K562 (cell line): Measurements from ENCODE around the gene SKAP1. TPM values are rescaled to one million over a fixed set of nuclear protein-coding genes. Genes with fewer than 3 reads are reported as not detected.

Experiments
- ATAC-seq: fragments of 200-7000 bp; cut with Tn5 transposase; 3 replicates; pipeline ENCODE4 v1.9.1; 2020; ENCODE audit warnings: moderate library complexity
- BruUV-seq: library from RNA; stranded (reverse); fragments of 400-500 nt; replicated peaks from 2 replicates; lab custom pipeline; 2021; lab: Mats Ljungman, UMichigan
- CTCF ChIA-PET: fragments of 300-600 bp; formaldehyde crosslinking; extraction: SDS; loops from one replicate; lab custom pipeline; 2021; ENCODE audit warnings: low intra/inter-chr PET ratio; lab: Yijun Ruan, JAX
- POLR2A ChIA-PET: fragments of 300-600, 350-650 bp; sonication (Branson Sonifier 250); formaldehyde crosslinking; extraction: SDS; loops from one replicate; lab custom pipeline; 2021; ENCODE audit warnings: antibody characterized with exemption, inconsistent platforms; lab: Yijun Ruan, JAX
- DNase-seq, 4 experiments: peaks; one replicate each; pipeline versions ENCODE4 v3.0.0 to v3.0.0-alpha.2; 2011 to 2018; ENCODE audit warnings: low spot score in 3 of 4, mixed read lengths in 3 of 4; ENCODE audit errors: extremely low read depth in 1 of 4
- FAIRE-seq: peaks from 2 replicates; lab custom pipeline; 2011; peaks lifted over from hg19 to GRCh38; lab: Jason Lieb, UNC
- H2AFZ ChIP-seq: 2 replicates; pipeline ENCODE4 v1.6.0; 2011; ENCODE audit warnings: low read depth, low read length, control low read depth, inconsistent platforms
- H3K27ac ChIP-seq: fragments of 200-600 bp; 3 replicates; pipeline ENCODE4 v1.8.0; 2011; ENCODE audit warnings: low read depth, mild to moderate bottlenecking, control low read depth, inconsistent platforms, low read length, moderate library complexity, mixed read lengths; ENCODE audit errors: extremely low read depth
- H3K27me3 ChIP-seq, 2 experiments: fragments of 300-600 bp in 1 of 2; 2 replicates in 1 of 2; 3 replicates in 1 of 2; pipeline versions ENCODE4 v1.6.0 to v1.8.0; 2011; ENCODE audit warnings: inconsistent platforms in 2 of 2, low read length in 2 of 2, mild to moderate bottlenecking in 1 of 2, mixed read lengths in 1 of 2, moderate library complexity in 1 of 2; ENCODE audit not compliant: control insufficient read depth in 2 of 2, insufficient read depth in 2 of 2
- H3K36me3 ChIP-seq: fragments of 300-600 bp; 3 replicates; pipeline ENCODE4 v1.8.0; 2011; ENCODE audit warnings: mild to moderate bottlenecking, low read length, inconsistent platforms; ENCODE audit not compliant: control insufficient read depth, insufficient read depth
- H3K4me1 ChIP-seq, 2 experiments: fragments of 200-600 bp in 1 of 2; replicated peaks in 1 of 2; 2 replicates in 1 of 2; 3 replicates in 1 of 2; pipeline versions ENCODE4 v1.5.1 to v1.8.0; 2011; ENCODE audit warnings: inconsistent platforms in 2 of 2, low read length in 2 of 2, mild to moderate bottlenecking in 1 of 2, mixed read lengths in 1 of 2, moderate library complexity in 1 of 2; ENCODE audit not compliant: control insufficient read depth in 2 of 2, insufficient read depth in 2 of 2
- H3K4me2 ChIP-seq: 2 replicates; pipeline ENCODE4 v1.6.1; 2011; ENCODE audit warnings: low read length, control low read depth, inconsistent platforms, mixed read lengths; ENCODE audit not compliant: insufficient read depth
- H3K4me3 ChIP-seq: fragments of 200-600 bp; sonication (generic), shearing (Covaris generic); 2 replicates; pipeline ENCODE4 v1.5.1; 2016; ENCODE audit warnings: control low read depth, inconsistent platforms
- H3K79me2 ChIP-seq: fragments of 200-600 bp; 3 replicates; pipeline ENCODE4 v1.8.0; 2011; ENCODE audit warnings: low read length, inconsistent platforms; ENCODE audit not compliant: control insufficient read depth, insufficient read depth
- H3K9ac ChIP-seq, 2 experiments: 2 replicates each; pipeline versions ENCODE4 v1.6.0 to v1.6.1; 2011; ENCODE audit warnings: low read depth in 2 of 2, low read length in 2 of 2, control low read depth in 1 of 2, inconsistent platforms in 1 of 2, mild to moderate bottlenecking in 1 of 2, mixed read lengths in 1 of 2; ENCODE audit not compliant: insufficient read depth in 1 of 2
- H3K9me1 ChIP-seq: one replicate; pipeline ENCODE4 v1.6.0; 2011; ENCODE audit warnings: inconsistent platforms, mild to moderate bottlenecking, low read length, moderate library complexity; ENCODE audit not compliant: control insufficient read depth, insufficient read depth
- H3K9me3 ChIP-seq: replicated peaks from 2 replicates; pipeline ENCODE4 v1.5.1; 2011; ENCODE audit warnings: low read depth, low read length, inconsistent platforms; ENCODE audit not compliant: control insufficient read depth, insufficient read depth
- H4K20me1 ChIP-seq: replicated peaks from 2 replicates; pipeline ENCODE4 v1.6.1; 2011; ENCODE audit warnings: low read length, inconsistent platforms, mixed read lengths; ENCODE audit not compliant: control insufficient read depth, insufficient read depth
- ARID1B ChIP-seq: fragments of 450-650 bp; IDR thresholded peaks from 2 replicates; pipeline ENCODE4 v1.6.1; 2016; ENCODE audit warnings: antibody characterized with exemption, mild to moderate bottlenecking, inconsistent platforms
- FOS ChIP-seq: IDR thresholded peaks from 3 replicates; pipeline ENCODE4 v1.6.1; 2011; ENCODE audit not compliant: insufficient read length; ENCODE audit errors: extremely low read depth
- MIER1 ChIP-seq: fragments of 450-650 bp; IDR thresholded peaks from 2 replicates; pipeline ENCODE4 v1.6.1; 2016; ENCODE audit warnings: antibody characterized with exemption, mild to moderate bottlenecking, low read depth
- NR3C1 ChIP-seq: sonication (generic); formaldehyde crosslinking; IDR thresholded peaks from 2 replicates; pipeline ENCODE4 v1.8.1; 2022; ENCODE audit warnings: missing genetic modification reagents
- POLR2AphosphoS5 ChIP-seq: IDR thresholded peaks from 2 replicates; pipeline ENCODE4 v1.6.1; 2011; ENCODE audit warnings: mild to moderate bottlenecking, low read depth, low read length, moderate library complexity; ENCODE audit not compliant: control insufficient read depth, insufficient read depth
- PRMT5 ChIP-seq: sonication (generic); formaldehyde crosslinking; IDR thresholded peaks from 2 replicates; pipeline ENCODE4 v1.5.0; 2020; ENCODE audit warnings: missing genetic modification reagents
- ZNF316 ChIP-seq: fragments of 450-650 bp; IDR thresholded peaks from 2 replicates; pipeline ENCODE4 v1.6.1; 2016
- ZNF507 ChIP-seq: conservative IDR thresholded peaks from 2 replicates; pipeline ENCODE4 v1.6.1; 2017; ENCODE audit warnings: missing genetic modification characterization, missing compliant biosample characterization
- WGBS: fragments of 100-300 bp; shearing (Covaris generic); methylation state at CpG from one replicate; pipeline ENCODE4 v1.1.6; 2016; ENCODE audit warnings: low coverage, mixed read lengths; ENCODE audit not compliant: insufficient coverage; ENCODE audit errors: missing lambda C conversion rate; 5-methylcytosine and 5-hydroxymethylcytosine counted together
- in situ Hi-C: fragments of 300-500 bp; cut with MboI; formaldehyde crosslinking; loops from 4 replicates; pipeline ENCODE4 v1.15.0; 2018; ENCODE audit warnings: inconsistent platforms, mixed read lengths
- intact Hi-C: fragments of 100-400 bp; cut with micrococcal nuclease; formaldehyde crosslinking; loops from 2 replicates; pipeline ENCODE4 v1.14.2; 2022
- polyA plus RNA-seq, 8 experiments: library from polyadenylated mRNA; depleted of rRNA in 4 of 8; stranded (reverse) in 5 of 8; unstranded in 3 of 8; fragments of >200 nt; fragmentation: Nextera tagmentation in 2 of 8; fragmentation: Illumina TruSeq in 1 of 8; extraction: Ambion mirVana in 2 of 8; extraction: Trizol in 1 of 8; gene quantifications; 2 replicates each; pipeline versions ENCODE4 v1.2.1 to v1.2.3, GENCODE V29; 2011 to 2014; ENCODE audit warnings: inconsistent platforms in 1 of 8, missing spikeins in 1 of 8
- total RNA-seq, 7 experiments: library from RNA; depleted of rRNA in 6 of 7; stranded (reverse); fragments of >200 nt in 6 of 7; fragmentation: Illumina TruSeq in 2 of 7; extraction: Trizol in 2 of 7; gene quantifications; 2 replicates each; pipeline versions ENCODE4 v1.2.1 to v1.2.3, GENCODE V29; 2011 to 2021; ENCODE audit warnings: low replicate concordance in 1 of 7
- TF ChIP-seq, protein P1 (sequence below): fragments of 250-450 bp; sonication (Bioruptor Pico); IDR thresholded peaks from 2 replicates; pipeline ENCODE4 v1.5.1; 2021; ENCODE audit warnings: mild to moderate bottlenecking
- TF ChIP-seq, protein P2 (sequence below): fragments of 450-650 bp; formaldehyde crosslinking; IDR thresholded peaks from 2 replicates; pipeline ENCODE4 v1.4.0; 2020; ENCODE audit warnings: mild to moderate bottlenecking, moderate library complexity

Gene SKAP1
- total and polyA plus RNA-seq, 9 of the 15 experiments (the other 6 are each of a cell fraction or from before 2014, with no cell fraction given), result 0.06 to 0.80 (median 0.10) TPM; not detected in 4

DNA sequence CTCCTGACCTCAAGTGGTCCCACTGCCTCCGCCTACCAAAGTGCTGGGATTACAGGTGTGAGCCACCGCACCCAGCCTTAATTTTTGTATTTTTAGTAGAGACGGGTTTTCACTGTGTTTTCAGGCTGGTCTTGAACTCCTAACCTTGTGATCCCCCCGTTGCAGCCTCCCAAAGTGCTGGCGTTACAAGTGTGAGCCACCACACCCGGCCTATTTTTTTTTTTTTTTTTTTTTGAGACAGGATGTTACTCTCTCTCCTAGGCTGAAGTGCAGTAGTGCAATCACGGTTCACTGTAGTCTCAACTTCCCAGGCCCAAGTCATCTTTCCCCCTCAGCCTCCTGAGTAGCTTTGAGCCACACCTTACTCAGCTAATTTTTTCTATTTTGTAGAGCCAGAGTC, 325.6 kb downstream of the SKAP1 start:
- ChIA-PET POLR2A (no interaction called here), CTCF (interaction anchor here (0.6 kb wide), 1 partner anchor 262 kb away, joined by 4 read pairs; no protein-coding TSS in a partner anchor)

DNA sequence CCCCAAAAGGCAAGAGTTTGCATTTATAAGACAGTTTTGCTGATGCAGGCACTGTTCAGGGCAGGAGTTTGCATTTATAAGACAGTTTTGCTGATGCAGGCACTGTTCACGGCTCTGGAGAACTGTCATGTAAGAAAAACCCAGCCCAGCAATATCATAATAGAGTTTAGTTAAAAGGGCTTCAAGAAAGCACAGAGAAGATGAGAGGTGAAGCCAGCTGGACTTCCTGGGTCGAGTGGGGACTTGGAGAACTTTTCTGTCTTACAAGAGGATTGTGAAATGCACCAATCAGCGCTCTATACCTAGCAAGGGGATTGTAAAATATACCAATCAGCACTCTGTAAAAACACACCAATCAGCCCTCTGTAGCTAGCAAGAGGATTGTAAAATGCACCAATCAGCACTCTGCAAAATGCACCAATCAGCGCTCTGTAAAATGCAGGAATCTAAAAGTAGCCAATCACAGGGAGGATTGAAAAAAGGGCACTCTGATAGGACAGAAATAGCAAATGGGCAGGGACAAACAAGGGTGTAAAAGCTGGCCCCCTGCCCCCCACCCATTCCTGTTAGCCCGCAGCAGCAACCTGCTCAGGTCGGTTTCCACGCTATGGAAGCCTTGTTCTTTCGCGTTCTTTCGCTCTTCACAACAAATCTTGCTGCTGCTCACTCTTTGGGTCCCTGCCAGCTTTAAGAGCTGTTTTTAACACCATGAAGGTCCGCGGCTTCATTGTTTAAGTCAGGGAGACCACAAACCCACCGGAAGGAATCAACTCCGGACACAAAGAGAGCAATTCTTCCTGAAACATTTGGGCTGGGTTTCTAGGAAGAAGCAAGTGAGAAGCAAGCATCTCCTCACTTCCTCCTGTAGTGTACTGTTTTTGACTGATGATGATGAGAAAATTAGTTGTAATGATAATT, 327.0 kb downstream of the SKAP1 start:
- H3K9me3 ChIP-seq, result 0 out of 2 replicates have a peak, but pooled peaks cover 3% of the 10 kb centered on the region
- no peaks in the 10 kb centered on the region for H3K27me3 ChIP-seq
- 88% methylated on average over 14 of the region's 14 CpGs for WGBS
- H3K9ac ChIP-seq, result no peak overlapping the region
- peaks cover 4% of the 10 kb centered on the region; the same call in 1 of the 3 replicates for H3K36me3 ChIP-seq
- no peak overlapping the region for H3K27ac ChIP-seq
- ChIA-PET CTCF (no interaction called here), POLR2A (interaction anchor here (0.6 kb wide), 1 partner anchor 49 kb away, joined by 5 read pairs; no protein-coding TSS in a partner anchor)
- no peaks in the 10 kb centered on the region for H4K20me1 ChIP-seq
- no peak overlapping the region for H3K4me2 ChIP-seq
- intact Hi-C loops, result no loop called here
- no peak for FAIRE-seq
- in situ Hi-C loops, result no loop called here
- BruUV-seq, result no TSS peak
- peaks cover 3 to 28% of the 10 kb centered on the region in 2 experiments; a peak in 3 of 5 replicates for H3K4me1 ChIP-seq
- no peak overlapping the region for H3K4me3 ChIP-seq
- no peak for ATAC-seq
- H3K9me1 ChIP-seq, result no peaks in the 10 kb centered on the region
- DNase-seq, result peak in 1 of 4 experiments; percentile 18
- H3K79me2 ChIP-seq, result peaks cover 32% of the 10 kb centered on the region
- H2AFZ ChIP-seq, result no peak overlapping the region
- no peak for TF ChIP-seq MIER1
- TF ChIP-seq, protein P1, sequence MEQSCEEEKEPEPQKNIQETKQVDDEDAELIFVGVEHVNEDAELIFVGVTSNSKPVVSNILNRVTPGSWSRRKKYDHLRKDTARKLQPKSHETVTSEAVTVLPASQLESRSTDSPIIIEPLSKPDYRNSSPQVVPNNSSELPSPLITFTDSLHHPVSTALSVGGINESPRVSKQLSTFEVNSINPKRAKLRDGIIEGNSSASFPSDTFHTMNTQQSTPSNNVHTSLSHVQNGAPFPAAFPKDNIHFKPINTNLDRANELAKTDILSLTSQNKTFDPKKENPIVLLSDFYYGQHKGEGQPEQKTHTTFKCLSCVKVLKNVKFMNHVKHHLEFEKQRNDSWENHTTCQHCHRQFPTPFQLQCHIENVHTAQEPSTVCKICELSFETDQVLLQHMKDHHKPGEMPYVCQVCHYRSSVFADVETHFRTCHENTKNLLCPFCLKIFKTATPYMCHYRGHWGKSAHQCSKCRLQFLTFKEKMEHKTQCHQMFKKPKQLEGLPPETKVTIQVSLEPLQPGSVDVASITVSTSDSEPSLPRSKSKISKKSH, result no peak
- peak; percentile 20 for TF ChIP-seq FOS
- TF ChIP-seq POLR2AphosphoS5, result no peak
- no peak for TF ChIP-seq NR3C1 (CRISPR knock-in tag)
- TF ChIP-seq ZNF507 (tag), result no peak
- no peak for TF ChIP-seq ARID1B
- TF ChIP-seq, protein P2, sequence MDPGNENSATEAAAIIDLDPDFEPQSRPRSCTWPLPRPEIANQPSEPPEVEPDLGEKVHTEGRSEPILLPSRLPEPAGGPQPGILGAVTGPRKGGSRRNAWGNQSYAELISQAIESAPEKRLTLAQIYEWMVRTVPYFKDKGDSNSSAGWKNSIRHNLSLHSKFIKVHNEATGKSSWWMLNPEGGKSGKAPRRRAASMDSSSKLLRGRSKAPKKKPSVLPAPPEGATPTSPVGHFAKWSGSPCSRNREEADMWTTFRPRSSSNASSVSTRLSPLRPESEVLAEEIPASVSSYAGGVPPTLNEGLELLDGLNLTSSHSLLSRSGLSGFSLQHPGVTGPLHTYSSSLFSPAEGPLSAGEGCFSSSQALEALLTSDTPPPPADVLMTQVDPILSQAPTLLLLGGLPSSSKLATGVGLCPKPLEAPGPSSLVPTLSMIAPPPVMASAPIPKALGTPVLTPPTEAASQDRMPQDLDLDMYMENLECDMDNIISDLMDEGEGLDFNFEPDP (CRISPR knock-in tag), result no peak

More for the DNA sequence above, 325.6 kb downstream of the SKAP1 start:
- H3K9me1 ChIP-seq, result no peaks in the 10 kb centered on the region
- no peak for ATAC-seq
- H3K79me2 ChIP-seq, result peaks cover 30% of the 10 kb centered on the region
- H3K27ac ChIP-seq, result no peak overlapping the region
- H3K9ac ChIP-seq, result no peak overlapping the region
- no peak overlapping the region for H3K4me2 ChIP-seq
- BruUV-seq, result no TSS peak
- intact Hi-C loops, result no loop called here
- no peaks in the 10 kb centered on the region for H4K20me1 ChIP-seq
- no peak for FAIRE-seq
- no peak overlapping the region for H3K4me3 ChIP-seq
- in situ Hi-C loops, result no loop called here
- no peak overlapping the region for H2AFZ ChIP-seq
- no peaks in the 10 kb centered on the region for H3K27me3 ChIP-seq
- 73% methylated on average over 5 of the region's 7 CpGs for WGBS
- H3K36me3 ChIP-seq, result no peaks in the 10 kb centered on the region
- 0 out of 2 replicates have a peak, but pooled peaks cover 3% of the 10 kb centered on the region for H3K9me3 ChIP-seq
- peaks cover 3 to 35% of the 10 kb centered on the region in 2 experiments; a peak in 3 of 5 replicates for H3K4me1 ChIP-seq
- TF ChIP-seq ZNF316 (0 out of 2 replicates have a peak, but pooled peaks have one; percentile 14), PRMT5 (no peak)
- no peak for DNase-seq
